Measurements from ENCODE around the gene SLC26A11. TPM values are rescaled to one million over a fixed set of nuclear protein-coding genes. Genes with fewer than 3 reads are reported as not detected.
"Not testable (repeated sequence)": the region's sequence is repeated elsewhere in the genome, so short reads cannot be mapped to it uniquely, and the experiment has no call there.

SLC26A11 gene
- total RNA-seq, 3 donors from 2014 or later (not counting 1 experiment from before 2014, with no cell fraction given): 33.9 to 37.6 (median 35.8) TPM

DNA sequence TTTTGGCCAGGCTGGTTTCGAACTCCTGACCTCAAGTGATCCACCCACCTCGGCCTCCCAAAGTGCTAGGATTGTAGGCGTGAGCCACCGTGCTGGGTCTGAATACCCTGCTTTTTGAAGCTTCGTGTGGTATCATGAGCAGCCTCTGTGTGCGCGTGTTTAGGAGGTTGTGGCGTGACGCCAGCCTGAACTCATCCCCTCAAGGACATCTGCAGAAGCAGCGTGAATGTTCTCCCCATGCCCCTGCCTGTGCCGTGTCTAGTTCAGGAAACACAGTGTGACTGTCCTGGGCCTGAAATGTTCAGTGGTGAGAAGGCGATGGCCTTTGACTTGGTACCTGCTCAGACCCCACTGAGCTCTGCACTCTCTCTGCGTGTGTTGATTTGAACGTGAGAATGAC, 76.0 kb downstream of the SLC26A11 start:
- intact Hi-C loops (cut with micrococcal nuclease): no loop called here
- Mint-ChIP-seq H3K9me3 (no peaks in the 10 kb centered on the region), H3K36me3 (peaks cover 14% of the 10 kb centered on the region), H3K4me3 (no peak overlapping the region), H3K27me3 (ENCODE audit: low read depth in 2 of 2) (no peaks in the 10 kb centered on the region), H3K27ac (peak overlapping the region; percentile 21 to 77), H3K4me1 (peaks cover 20 to 27% of the 10 kb centered on the region in 2 donors)
- Histone ChIP-seq H3K9me3 (ENCODE audit: control insufficient read depth, insufficient read depth, low read length) (no peaks in the 10 kb centered on the region), H3K4me3 (ENCODE audit: low read length) (no peak overlapping the region), H3K36me3 (ENCODE audit: control insufficient read depth, insufficient read depth, low read length) (peaks cover 93% of the 10 kb centered on the region), H3K27ac (ENCODE audit: low read length) (no peak overlapping the region), H3K4me1 (ENCODE audit: control insufficient read depth, insufficient read depth, low read length) (peaks cover 5% of the 10 kb centered on the region), H3K27me3 (ENCODE audit: control insufficient read depth, insufficient read depth, low read length) (no peaks in the 10 kb centered on the region)
- ATAC-seq (no peak), DNase-seq (no peak)
- TF ChIP-seq, protein P1, sequence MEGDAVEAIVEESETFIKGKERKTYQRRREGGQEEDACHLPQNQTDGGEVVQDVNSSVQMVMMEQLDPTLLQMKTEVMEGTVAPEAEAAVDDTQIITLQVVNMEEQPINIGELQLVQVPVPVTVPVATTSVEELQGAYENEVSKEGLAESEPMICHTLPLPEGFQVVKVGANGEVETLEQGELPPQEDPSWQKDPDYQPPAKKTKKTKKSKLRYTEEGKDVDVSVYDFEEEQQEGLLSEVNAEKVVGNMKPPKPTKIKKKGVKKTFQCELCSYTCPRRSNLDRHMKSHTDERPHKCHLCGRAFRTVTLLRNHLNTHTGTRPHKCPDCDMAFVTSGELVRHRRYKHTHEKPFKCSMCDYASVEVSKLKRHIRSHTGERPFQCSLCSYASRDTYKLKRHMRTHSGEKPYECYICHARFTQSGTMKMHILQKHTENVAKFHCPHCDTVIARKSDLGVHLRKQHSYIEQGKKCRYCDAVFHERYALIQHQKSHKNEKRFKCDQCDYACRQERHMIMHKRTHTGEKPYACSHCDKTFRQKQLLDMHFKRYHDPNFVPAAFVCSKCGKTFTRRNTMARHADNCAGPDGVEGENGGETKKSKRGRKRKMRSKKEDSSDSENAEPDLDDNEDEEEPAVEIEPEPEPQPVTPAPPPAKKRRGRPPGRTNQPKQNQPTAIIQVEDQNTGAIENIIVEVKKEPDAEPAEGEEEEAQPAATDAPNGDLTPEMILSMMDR (IDR thresholded peaks at IDR 0.05): no peak
- WGBS (ENCODE audit: insufficient coverage): 94% methylated on average over 14 of the region's 14 CpGs

DNA sequence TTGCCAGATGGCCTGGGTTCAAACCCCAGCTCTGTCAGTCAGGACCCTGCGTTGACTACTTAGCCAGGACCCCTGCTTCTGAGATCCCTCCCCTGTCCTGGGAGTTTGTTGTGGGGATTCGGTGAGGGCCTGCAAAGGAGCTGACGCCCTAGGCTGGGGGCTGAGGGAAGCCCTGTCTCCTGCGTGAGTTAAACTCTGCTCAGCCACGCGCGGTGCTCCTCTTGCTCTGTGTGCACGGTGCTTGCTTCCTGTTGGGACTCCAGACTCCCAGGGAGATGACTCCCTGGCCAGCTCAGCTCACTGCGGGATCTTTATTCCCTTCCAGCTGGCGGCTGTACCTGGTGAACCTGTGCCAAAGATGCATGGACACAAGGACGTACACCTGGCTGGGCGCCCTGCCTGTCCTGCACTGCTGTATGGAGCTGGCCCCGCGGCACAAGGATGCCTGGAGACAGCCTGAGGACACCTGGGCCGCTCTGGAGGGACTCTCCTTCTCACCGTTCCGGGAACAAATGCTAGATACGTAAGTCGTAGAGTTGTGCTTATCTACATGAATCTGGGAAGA, 77.9 kb downstream of the SLC26A11 start:
- no peak for ATAC-seq
- intact Hi-C loops (cut with micrococcal nuclease): no loop called here
- no peaks in the 10 kb centered on the region for H3K9me3 Mint-ChIP-seq
- TF ChIP-seq, protein P1 (IDR thresholded peaks at IDR 0.05): no peak
- H3K4me3 ChIP-seq (ENCODE audit: low read length): no peak overlapping the region
- peaks cover 93% of the 10 kb centered on the region for H3K36me3 ChIP-seq (ENCODE audit: control insufficient read depth, insufficient read depth, low read length)
- no peak overlapping the region for H3K27ac ChIP-seq (ENCODE audit: low read length)
- no peak for DNase-seq
- H3K4me3 Mint-ChIP-seq: no peak overlapping the region
- H3K9me3 ChIP-seq (ENCODE audit: control insufficient read depth, insufficient read depth, low read length): no peaks in the 10 kb centered on the region
- H3K4me1 ChIP-seq (ENCODE audit: control insufficient read depth, insufficient read depth, low read length): peaks cover 5% of the 10 kb centered on the region
- 98% methylated on average over 19 of the region's 19 CpGs for WGBS (ENCODE audit: insufficient coverage)
- H3K4me1 Mint-ChIP-seq: peaks cover 28 to 36% of the 10 kb centered on the region in 2 donors
- peak overlapping the region; percentile 26 to 65 for H3K27ac Mint-ChIP-seq
- H3K36me3 Mint-ChIP-seq: peaks cover 24% of the 10 kb centered on the region
- no peaks in the 10 kb centered on the region for H3K27me3 Mint-ChIP-seq (ENCODE audit: low read depth in 2 of 2)
- H3K27me3 ChIP-seq (ENCODE audit: control insufficient read depth, insufficient read depth, low read length): no peaks in the 10 kb centered on the region

DNA sequence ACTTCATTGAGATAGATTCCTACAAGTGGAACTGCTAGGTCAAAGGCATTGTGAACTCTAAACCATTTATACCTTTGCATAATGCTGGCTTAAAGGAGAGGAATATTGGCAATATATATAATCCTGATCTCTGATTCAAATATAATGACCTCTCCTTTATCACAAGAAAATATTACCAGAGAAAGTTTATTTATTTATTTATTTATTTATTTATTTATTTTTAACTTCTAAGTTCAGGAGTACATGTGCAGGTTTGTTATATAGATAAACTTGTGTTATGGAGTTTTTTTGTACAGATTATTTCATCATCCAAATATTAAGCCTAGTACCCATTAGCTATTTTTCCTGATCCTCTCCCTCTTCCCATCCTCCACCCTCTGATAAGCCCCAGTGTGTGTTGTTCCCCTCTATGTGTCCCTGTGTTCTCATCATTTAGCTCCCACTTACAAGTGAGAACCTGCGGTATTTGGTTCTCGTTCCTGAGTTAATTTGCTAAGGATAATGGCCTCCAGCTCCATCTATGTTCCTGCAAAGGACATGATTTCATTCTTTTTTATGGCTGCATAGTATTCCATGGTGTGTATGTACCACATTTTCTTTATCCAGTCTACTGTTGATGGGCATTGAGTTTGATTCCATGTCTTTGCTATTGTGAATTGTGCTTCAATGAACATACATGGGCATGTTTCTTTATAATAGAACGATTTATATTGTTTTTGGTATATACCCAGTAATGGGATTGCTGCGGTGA, 79.3 kb downstream of the SLC26A11 start:
- H3K4me3 Mint-ChIP-seq; H3K9me3 Mint-ChIP-seq; H3K27me3 ChIP-seq (ENCODE audit: control insufficient read depth, insufficient read depth, low read length); H3K27me3 Mint-ChIP-seq (ENCODE audit: low read depth in 2 of 2); H3K4me3 ChIP-seq (ENCODE audit: low read length); H3K9me3 ChIP-seq (ENCODE audit: control insufficient read depth, insufficient read depth, low read length); DNase-seq; ATAC-seq; H3K4me1 ChIP-seq (ENCODE audit: control insufficient read depth, insufficient read depth, low read length); H3K27ac ChIP-seq (ENCODE audit: low read length): not testable (repeated sequence)
- peaks cover 90% of the 10 kb centered on the region for H3K36me3 ChIP-seq (ENCODE audit: control insufficient read depth, insufficient read depth, low read length)
- Mint-ChIP-seq H3K27ac (peak overlapping the region; percentile 11 to 56), H3K36me3 (peaks cover 26% of the 10 kb centered on the region), H3K4me1 (peaks cover 22 to 30% of the 10 kb centered on the region in 2 donors)
- 100% methylated on average over 3 of the region's 4 CpGs for WGBS (ENCODE audit: insufficient coverage)
- intact Hi-C loops (cut with micrococcal nuclease): loop anchor here (10.0 kb wide), 1 partner anchor 1825 kb away; no protein-coding TSS in a partner anchor

GRCh38 chr17:80300756-80301155, 80.5 kb downstream of the SLC26A11 start:
- 94% methylated on average over 2 of the region's 2 CpGs for WGBS (ENCODE audit: insufficient coverage)
- peaks cover 21 to 28% of the 10 kb centered on the region in 2 donors for H3K4me1 Mint-ChIP-seq
- H3K27me3 Mint-ChIP-seq (ENCODE audit: low read depth in 2 of 2); H3K4me1 ChIP-seq (ENCODE audit: control insufficient read depth, insufficient read depth, low read length); H3K4me3 ChIP-seq (ENCODE audit: low read length); H3K4me3 Mint-ChIP-seq; H3K9me3 ChIP-seq (ENCODE audit: control insufficient read depth, insufficient read depth, low read length); ATAC-seq; H3K27me3 ChIP-seq (ENCODE audit: control insufficient read depth, insufficient read depth, low read length); H3K27ac ChIP-seq (ENCODE audit: low read length); DNase-seq; H3K9me3 Mint-ChIP-seq: not testable (repeated sequence)
- peak overlapping the region; percentile 56 to 73 for H3K27ac Mint-ChIP-seq
- peaks cover 31% of the 10 kb centered on the region for H3K36me3 Mint-ChIP-seq
- peaks cover 84% of the 10 kb centered on the region for H3K36me3 ChIP-seq (ENCODE audit: control insufficient read depth, insufficient read depth, low read length)
- intact Hi-C loops (cut with micrococcal nuclease): loop anchor here (10.0 kb wide), 1 partner anchor 1824 kb away; no protein-coding TSS in a partner anchor

Other genes with a start within 250 kb of the SLC26A11 start
- under 1 TPM; 0.49 to 1.00 (median 0.65) TPM for gene TBC1D16, start 184.6 kb upstream of the SLC26A11 start, total RNA-seq
- gene CCDC40, start 183.8 kb upstream of the SLC26A11 start, total RNA-seq: 1 to 10 TPM in 2 of 3 donors, under 1 TPM in 1; 0.95 to 2.4 (median 1.5) TPM
- gene GAA, start 118.8 kb upstream of the SLC26A11 start, total RNA-seq: 10 to 100 TPM; 28.5 to 35.8 (median 32.9) TPM
- gene EIF4A3, start 73.3 kb upstream of the SLC26A11 start, total RNA-seq: 10 to 100 TPM; 86.2 to 88.6 (median 88.0) TPM
- under 1 TPM in 2 of 3 donors, not detected in 1; 0.12 to 0.38 TPM for gene CARD14, start 50.4 kb upstream of the SLC26A11 start, total RNA-seq
- gene SGSH, start 94 bp upstream of the SLC26A11 start, total RNA-seq: 10 to 100 TPM; 73.4 to 96.5 (median 74.1) TPM
- 1,000 to 10,000 TPM in 2 of 3 donors, 100 to 1,000 TPM in 1; 929 to 1,120 (median 1,060) TPM for gene RNF213, start 40.4 kb downstream of the SLC26A11 start, total RNA-seq
- 10 to 100 TPM; 17.7 to 24.9 (median 18.8) TPM for gene ENDOV, start 194.7 kb downstream of the SLC26A11 start, total RNA-seq